GM21381 (cell line): ENCODE measurements around the gene CFAP77.
"Not testable (repeated sequence)": the region's sequence is repeated elsewhere in the genome, so short reads cannot be mapped to it uniquely, and the experiment has no call there.

Experiments
- ATAC-seq: cut with Tn5 transposase; IDR thresholded peaks from one replicate; pipeline ENCODE4 v1.9.1; 2021; ENCODE audit warnings: mild to moderate bottlenecking, moderate library complexity; ENCODE audit not compliant: unreplicated experiment

The CFAP77 gene

DNA sequence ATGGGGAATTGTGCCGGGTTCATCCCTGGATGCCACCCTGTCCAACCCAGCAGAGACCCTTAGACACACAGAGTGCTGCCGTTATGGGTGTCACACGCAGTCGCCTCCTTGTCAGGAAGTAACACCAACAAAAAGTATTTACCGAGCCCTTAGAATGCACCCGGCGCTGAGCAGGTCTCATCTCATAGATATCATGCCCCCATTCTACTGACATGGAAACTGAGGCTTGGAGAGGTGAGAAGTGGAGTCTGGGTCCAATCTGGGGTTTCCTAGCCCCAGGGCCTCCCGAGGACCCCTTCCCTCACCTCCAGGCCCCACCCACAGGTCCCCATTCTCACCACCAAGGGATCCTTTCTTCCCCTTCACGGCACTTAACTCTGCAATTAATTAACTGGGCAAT lies 135.6 kb downstream of the CFAP77 start:
- ATAC-seq, result no peak

DNA sequence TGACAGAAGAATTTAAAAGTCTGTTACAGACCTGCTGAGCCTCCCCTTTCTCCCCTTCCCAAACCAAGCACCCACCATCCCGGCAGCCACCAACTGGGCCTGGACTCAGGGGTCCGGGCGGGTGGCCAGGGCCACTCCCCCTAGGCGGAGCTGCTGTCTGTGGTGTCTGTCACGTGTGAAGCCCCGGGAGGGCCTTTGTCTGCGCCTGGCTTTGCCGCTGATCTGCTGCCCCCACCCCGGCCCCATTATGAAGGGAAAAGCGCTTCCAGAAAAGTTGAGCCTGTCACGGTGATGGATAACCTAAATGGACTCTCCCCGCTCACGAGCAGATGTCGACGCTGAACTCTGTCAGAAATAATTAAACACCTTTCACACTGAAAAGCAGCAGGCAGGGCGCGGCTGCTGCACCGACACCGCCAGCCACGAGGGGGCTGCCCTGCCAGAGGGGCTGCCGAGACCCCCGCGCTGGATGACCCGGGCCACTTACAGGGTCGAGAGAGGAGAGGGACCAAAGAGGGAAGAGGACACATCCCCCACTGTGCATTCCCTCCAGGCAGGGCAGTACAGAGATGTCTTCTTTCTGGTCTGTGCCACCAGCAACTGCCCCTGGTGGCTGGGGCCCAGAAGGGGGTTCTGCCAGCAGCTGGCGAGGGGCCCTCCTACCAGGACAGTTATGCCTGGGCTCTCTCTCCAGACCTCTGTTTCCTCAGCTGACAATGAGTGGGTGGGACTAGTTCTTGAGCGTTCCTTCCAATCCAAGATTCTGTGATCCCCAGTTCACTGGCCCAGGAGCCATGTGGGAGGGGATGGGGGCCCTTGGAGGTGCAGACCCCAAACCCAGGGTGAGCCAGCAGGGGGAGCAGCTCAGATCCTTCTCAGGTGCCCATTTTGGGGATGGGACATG lies 136.4 kb downstream of the CFAP77 start:
- no peak for ATAC-seq

DNA sequence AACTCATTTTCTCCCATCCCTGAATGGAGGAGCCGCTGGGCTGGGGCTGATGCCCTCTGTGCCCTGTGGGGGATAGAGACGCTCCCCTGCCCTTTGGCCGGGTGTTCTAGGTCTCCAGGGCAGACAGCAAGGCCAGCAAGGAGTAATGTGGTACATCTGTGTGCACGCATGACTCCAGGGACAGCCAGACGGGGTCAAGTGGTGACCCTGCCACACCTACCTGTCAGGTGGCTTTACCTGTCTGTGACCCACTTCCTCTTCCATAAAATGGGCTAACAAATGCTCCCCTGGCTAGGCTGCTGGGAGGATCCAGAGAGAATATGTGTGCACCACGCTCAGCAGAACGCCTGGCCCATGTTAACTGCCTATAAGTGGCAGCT lies 137.0 kb downstream of the CFAP77 start:
- ATAC-seq, result no peak

DNA sequence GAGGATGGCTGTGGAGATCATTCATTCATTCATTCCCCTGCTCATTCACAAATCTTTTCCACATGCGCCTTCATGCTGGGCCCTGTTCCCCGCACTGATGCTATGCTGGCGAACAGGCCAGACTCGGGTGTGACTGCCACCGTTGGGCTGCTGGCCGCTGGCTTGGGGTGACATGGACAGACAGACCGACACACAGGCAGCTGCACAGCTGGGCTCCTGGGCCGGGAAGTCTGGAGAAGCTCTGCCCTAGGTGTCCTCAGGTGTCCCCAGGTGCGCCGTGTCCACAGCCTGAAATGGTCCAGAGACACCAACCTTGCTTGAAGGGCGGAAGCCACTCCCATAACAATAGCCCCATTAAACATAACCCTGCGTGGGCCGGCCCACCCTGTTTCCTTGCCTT lies 137.4 kb downstream of the CFAP77 start:
- ATAC-seq, result no peak

DNA sequence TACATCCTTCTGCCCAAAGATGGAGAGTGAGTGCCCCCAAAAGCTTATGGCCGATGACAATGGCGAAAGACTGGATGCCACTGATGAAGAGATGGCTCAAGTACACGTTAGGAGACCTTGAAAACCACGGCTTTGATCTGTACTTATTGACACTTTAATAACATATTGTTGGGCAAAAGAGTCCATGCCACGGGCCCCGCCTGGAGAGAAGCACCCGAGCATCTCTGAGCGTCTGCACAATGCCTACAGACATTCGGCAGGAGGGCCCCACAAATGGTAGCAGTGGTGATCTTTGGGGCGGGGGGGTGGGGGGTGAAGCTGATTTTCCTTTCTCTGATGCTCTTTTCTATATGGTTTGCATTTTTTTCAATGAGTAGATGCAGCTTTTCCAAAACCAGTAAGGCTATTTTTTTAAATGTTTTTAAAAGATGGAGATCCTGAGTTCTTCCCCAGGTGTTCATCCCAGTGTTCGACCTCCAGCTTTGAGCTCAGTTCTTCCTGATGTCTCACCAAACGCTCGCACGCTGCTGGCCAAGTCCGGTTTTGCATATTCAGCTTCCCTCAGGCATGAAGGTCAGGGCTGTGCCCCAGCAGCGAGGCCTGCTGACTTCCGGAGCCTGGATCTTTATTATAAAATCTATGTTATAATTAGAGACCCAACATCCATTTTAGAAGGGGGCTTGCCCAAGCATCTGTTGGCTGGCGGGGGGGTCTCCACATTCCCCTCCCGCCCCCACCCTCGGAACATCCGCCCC lies 138.1 kb downstream of the CFAP77 start:
- no peak for ATAC-seq

DNA sequence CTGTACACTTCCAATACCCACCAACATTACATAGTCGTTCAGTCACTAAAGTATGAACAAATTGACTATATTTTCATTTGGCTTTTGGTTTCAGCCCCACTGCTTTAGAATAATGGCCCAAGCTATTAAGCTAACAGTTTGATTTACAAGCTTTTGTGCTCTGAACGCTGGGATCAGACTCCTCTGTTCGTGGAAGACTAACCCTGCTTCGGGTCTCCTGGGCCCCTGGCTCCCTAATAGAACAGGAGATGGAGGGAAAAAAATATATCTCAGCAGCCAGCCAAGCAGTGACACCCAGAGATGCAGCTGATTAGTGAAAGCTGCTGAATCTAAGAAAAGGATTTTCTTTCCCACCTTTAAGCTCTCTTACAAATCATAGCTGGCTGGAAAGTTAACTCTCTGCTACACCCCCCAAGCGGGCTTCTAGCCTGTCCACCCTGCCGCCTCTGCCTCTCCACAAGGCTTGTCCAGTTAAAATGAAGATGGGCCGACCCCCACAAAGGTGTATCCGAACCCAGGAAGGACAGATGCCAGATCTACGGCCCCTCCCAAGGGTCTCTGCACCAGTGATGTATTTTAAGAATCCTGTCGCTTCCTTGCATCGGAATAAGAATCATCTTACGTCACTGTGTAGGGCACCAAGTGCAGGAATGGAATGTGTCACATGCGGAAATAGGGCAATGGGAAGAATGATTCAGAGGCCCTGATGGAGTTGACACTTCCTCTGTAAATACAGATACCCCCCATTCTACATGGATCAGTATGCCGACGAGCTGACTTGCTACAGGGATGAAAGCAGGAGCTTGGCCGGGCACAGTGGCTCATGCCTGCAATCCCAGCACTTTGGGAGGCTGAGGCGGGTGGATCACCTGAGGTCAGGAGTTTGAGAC lies 139.0 kb downstream of the CFAP77 start:
- ATAC-seq, result no peak

DNA sequence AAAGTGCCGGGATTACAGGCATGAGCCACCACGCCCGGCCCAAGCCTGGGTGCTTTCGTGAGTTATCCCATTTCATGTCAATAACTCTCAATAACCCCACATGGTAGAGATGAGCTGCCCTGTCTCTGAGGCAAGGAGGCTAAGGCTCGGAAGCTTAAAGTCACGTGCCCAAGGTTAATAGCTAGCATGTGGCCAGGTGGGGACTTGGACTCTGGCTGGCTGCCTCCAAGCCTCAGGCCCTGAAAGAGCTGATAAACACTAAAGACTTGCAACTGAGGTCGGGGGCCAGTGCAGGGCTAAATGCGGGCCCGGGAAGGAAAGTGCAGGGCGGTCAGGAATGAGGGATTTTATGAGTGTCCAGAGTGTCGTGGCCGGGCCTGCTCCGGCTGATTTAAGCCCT lies 141.5 kb downstream of the CFAP77 start:
- no peak for ATAC-seq

DNA sequence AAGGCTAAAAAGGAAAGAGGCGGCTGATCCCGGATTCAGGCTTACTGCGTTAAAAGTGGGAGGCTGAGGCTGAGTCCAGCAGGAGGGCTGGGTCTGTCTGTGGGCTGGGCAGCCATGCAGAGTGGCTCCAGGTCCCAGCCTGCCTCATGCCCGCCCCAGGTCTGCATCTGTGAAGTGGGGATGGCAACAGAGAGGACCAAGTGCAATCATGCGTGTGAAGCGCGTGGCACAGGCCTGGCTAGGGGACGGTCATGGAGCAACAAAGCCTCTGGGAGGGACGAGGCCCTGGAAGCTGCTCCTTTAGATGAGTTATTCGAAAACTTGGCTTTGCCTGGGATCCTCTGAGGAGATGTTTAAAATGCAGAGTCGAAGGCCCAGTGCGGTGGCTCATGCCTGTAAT lies 142.0 kb downstream of the CFAP77 start:
- ATAC-seq, result no peak

DNA sequence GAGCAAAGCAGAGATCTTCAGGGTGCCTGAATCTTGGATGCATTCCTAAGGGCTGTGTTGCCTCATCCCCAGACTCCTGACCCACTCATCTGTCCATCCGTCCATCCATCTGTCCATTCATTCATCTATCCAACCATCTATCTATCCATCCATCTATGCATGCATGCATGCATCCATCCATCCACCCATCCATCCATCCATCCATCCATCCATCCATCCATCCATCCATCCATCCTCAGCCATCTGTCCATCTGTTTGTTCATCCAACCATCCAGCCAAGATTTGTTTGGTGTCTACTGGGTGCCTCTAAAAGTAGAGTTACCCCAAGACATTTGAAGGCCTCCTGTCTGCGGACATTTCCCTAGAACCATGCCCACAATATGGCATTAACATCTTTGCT lies 144.7 kb downstream of the CFAP77 start:
- ATAC-seq, result no peak

DNA sequence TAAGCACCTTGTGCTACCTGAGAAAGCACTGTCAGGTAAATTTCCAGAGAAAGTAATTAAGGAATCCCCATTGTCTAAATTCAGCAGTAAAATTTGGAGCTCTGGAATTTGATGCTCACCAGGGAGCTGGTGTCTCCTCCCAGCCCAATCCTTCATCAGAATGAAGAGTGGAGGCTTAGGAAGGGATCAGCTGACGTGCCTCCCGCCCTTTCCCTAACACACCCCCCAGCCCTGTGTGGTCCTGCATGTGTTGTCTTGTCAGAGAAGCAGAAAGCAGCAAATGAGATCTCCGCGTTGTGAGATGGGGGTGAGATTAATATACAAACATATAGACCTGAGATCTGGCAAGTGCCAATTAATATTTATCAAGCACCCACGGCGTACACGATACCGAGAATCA lies 145.5 kb downstream of the CFAP77 start:
- ATAC-seq, result no peak

DNA sequence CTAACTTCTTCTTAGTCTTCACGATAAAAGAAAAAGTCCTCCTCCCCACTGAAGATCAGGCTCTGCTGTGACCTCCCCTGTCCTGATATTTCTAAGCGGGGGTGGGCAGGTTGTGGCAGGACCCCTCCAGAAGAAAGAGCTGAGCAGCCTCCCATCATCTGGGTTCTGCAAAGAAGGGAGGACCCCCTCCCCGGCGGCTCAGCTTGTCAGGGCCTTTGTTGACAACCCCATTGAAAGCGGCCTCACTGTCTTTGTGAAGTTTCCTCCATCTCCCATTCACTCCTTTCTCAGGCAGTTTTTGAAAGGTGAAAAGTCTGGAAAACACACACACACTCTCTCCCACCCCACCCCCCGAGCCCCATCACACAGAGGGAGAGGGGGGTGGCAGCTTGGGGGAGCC lies 146.2 kb downstream of the CFAP77 start:
- ATAC-seq, result no peak

DNA sequence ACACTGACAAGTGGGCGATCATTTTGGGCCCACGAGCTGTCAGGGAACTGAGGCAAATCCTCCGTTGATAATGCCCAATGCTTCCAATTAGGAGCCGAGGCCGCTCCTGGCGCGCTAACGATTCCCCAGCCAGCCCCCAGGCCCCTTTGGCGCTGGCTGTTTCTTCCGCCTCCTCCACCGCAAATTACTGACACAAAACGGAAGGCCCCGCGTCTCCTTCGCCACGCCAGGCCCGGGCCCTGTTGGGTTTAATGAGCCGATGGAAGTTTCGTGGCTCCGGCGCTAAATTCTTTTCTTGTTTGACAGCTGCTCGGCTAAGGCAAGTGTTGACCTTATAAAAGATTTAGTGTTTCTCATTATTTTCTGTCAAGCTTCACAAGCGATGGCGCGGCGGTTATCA lies 146.7 kb downstream of the CFAP77 start:
- no peak for ATAC-seq

DNA sequence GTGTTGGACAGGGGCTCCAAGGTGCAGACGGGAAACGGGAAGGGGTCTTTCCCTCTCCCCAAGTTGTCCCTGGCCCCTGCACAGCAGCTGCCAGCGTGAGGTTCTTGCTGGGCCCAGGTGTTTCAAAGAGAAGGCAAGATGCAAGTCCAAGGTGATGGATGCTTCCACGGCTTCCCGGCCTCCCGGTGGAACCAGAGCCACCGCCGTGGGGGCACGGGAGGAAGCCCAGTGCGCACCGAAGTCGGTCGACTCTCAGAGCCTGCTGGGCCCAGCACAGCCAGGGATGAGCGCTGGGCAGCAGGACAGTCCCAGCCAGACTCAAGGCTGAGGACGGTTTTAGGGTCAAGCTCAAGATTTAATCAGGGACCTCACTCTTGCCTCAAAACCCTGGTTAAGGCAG lies 147.1 kb downstream of the CFAP77 start:
- ATAC-seq, result no peak

DNA sequence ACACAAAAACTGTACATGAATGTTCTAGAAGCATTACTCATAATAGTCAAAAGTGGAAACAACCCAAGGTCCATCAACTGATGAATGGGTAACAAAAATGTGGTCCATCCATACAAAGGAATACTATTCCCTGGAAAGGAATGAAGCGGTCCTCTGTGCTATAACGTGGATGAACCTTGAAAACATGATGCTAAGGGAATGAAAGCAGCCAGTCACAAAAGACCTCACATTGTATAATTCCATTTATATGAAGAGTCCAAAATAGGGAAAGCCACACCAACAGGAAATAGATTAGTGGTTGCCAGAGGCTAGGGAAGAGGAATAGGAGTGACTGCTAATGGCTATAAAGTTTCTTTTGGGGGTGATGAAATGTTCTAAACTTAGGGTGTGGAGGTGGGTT lies 149.7 kb downstream of the CFAP77 start:
- ATAC-seq, result no peak

DNA sequence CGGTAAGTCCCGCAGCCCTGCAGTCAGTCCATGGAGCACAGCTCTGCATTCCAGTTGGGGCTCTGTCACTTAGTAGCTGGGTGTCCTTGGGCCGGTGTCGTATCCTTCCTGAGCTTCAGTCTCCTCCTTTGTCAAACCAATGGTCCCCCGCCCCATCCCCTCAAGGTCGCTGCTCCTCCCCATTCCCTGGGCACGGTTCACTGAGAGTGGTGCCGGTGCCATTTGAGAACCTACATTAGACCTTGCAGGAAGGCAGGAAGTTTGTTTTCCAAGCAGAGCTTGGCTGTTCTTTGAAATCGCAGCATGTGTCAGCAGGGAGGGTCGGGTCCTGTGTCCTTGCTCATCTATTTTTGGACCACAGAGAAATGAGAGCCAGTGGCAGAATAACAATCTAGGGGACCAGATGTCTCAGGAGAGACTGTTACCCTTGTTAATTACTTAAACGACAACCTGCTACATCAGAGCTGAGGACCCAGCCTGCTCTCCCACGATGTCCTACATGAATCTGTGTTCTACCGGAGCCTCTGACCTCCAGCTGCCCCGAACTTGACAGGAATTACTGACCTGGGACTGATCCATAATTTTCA lies 150.7 kb downstream of the CFAP77 start:
- no peak for ATAC-seq

DNA sequence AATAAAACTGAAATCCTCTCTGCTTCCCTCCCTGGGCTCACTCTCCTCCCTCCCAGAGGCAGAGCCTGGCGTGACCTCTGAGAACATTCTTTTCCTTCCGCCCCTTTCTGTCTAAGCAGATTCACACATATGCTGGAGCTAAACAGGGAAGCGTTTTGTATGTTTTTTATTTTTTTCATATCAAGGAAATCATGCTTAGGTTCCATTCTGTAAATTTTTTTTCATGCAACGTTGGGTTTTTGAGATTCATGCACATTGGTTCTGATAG lies 152.2 kb downstream of the CFAP77 start:
- ATAC-seq, result no peak

DNA sequence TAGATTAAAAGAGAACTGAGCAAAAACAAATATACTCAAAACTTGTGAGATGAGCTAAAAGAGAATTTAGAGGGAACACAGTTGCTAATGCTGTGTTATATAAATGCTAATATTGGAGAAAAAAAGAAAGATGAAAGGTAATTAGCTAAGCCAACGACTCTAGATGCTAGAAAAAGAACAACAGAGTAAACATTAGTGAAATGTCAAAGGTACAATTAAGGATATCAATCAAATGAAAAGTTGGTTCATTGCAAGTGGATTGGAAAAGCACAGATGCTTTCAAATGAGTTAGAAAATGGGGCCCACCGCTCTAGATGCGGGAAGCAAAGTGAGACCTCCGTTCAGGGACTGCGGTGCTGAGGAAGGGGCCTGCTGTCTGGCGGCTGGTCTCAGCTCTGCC lies 154.5 kb downstream of the CFAP77 start:
- ATAC-seq, result no peak

DNA sequence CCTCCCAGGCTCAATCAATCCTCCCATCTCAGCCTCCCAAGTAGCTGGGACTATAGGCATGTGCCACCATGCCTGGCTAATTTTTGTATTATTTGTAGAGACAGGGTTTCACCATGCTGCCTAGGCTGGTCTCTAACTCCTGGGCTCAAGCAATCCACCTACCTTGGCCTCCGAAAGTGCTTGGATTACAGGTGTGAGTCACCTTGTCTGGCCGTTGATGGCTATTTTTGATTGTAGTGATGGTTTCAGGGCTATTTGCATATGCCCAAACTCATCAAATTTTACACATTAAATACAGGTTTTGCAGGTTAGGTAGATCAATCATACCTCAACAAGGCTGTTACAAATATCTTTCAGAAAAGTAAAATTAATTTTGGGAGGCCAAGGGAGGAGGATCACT lies 158.8 kb downstream of the CFAP77 start:
- not testable (repeated sequence) for ATAC-seq

DNA sequence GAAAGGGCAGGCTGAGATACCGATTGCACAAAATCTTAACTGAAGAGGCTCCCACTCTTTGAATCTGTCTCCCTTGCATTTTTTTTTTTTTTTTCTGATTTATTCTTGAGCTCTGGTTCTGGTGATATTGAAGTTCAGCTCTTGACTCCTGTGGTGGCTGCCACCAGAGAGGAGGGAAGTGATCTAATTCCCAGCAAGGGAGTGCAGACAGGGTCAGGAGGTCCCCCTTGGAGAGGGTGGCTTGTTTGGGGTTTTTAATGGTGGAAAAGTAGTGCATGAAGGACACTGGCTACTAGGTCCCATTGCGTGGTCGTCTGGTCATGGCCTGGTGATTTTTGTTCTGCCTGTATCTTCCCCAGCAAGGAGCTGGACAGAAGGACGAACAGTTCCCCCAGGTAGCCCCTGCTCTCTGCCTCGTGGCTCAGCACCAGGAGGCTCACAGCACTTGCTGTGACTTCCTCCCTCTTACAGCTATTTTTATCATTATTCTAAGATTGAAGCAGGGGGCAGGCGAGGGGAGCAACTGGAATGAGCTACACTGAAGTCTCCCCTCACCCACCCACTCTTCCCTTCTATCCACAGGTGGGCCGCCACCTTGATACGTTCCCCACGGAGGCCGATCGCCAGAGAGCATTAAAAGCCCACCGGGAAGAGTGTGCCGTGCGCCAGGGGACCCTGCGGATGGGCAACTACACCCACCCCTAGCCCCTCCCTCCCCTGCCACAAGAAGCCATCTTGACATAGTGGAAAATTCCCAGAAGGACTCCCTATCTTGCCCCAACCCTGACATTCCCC lies 162.0 kb downstream of the CFAP77 start:
- no peak for ATAC-seq

DNA sequence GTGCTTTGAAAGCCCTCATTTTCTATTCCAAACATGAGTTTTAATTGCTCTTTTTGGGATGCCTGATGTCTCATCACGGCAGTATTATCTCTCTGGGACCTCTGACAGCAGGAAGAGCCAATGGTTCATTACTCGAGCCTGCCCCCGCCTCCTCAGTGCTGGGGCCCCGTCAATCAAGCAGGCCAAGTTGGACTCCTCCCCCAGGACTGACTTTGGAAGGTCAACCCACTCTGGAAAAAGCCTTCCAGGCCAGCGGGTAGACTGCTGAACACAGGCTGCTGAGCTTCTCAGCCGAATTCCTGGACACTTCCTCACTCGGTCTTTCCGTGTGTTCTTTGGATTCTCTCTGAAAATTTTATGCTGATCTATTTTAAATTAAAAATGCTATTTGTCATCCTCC lies 162.9 kb downstream of the CFAP77 start:
- ATAC-seq, result no peak
